GM12892 (cell line): Measurements from ENCODE around the gene DLG2.

Experiments used
- POLR2A ChIP-seq: IDR thresholded peaks from 2 replicates; pipeline ENCODE4 v1.6.1; 2011; ENCODE audit warnings: low read depth, low read length, control low read depth
- POLR2AphosphoS5 ChIP-seq: IDR thresholded peaks from 2 replicates; pipeline ENCODE4 v1.6.1; 2011; ENCODE audit warnings: low read depth, low read length, control low read depth
- TAF1 ChIP-seq: IDR thresholded peaks from 2 replicates; pipeline ENCODE4 v1.6.1; 2011; ENCODE audit warnings: low read depth, mild to moderate bottlenecking, control low read depth, low read length, borderline replicate concordance

DNA sequence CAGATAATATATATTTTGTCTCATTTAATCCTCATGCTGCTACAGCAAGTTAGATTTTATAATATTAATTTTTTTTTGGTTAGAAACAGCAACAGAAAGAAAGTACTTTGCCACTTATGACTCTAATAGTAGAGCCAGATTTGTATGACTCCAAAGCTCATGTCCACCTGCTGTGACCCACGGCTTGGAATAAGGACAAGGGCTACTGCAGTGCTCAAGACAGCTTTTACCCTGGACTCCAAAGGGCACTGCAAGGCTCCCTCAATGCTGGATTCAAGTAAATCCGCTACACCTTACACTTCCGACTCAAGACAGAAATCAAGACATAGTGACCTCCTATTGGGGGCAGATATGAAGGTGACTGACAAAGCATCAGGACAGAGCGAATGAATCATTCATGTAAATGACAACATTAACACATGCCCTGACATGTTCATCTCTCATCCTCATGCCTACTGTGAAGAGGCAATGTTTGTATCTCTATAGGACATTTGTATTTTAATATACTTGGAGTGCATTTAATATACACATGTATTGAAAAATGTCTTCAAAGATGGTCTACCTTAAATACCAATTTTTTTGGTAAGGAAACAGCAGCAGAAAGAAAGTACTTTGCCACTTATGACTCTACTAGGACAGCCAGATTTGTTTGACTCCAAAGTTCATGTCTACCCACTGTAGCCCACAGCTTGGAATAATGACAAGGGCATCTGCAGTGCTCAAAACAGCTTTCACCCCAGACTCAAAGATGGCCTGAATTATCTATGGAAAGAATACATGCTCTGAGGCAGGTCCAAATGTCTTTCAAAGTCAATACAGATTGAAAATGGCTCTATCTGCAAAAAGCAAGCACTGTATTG is 1965.4 kb downstream of the DLG2 start:
- TF ChIP-seq POLR2AphosphoS5 (no peak), POLR2A (no peak), TAF1 (no peak)
